Heart right ventricle (tissue), 16 donors: ENCODE measurements around the gene UBE3B. TPM values are rescaled to one million over a fixed set of nuclear protein-coding genes. Genes with fewer than 3 reads are reported as not detected.

Experiments used
- ATAC-seq, 8 donors: fragments of 200-7000 bp; cut with Tn5 transposase; one replicate each; pipeline ENCODE4 v1.9.1; 2020; ENCODE audit warnings: mild to moderate bottlenecking in 8 of 8, moderate library complexity in 8 of 8, moderate number of reproducible peaks in 1 of 8
- DNase-seq, 2 donors: peaks; one replicate each; pipeline ENCODE4 v3.0.0-alpha.2; 2020
- H3K27ac ChIP-seq, 10 donors: fragments of 200-600 bp; sonication (generic) in 2 of 10; one replicate each; pipeline versions ENCODE4 v1.5.0 to v1.8.0; 2020 to 2022; ENCODE audit warnings: mild to moderate bottlenecking in 3 of 10
- H3K27me3 ChIP-seq, 7 donors: fragments of 200-600 bp; one replicate each; pipeline ENCODE4 v1.8.0; 2021 to 2022; ENCODE audit warnings: mild to moderate bottlenecking in 2 of 7
- H3K36me3 ChIP-seq, 9 donors: fragments of 200-600 bp; sonication (generic) in 1 of 9; one replicate each; pipeline versions ENCODE4 v1.5.0 to v1.8.0; 2020 to 2022; ENCODE audit warnings: mild to moderate bottlenecking in 2 of 9
- H3K4me1 ChIP-seq, 9 donors: fragments of 200-600 bp; sonication (generic) in 1 of 9; one replicate each; pipeline versions ENCODE4 v1.5.0 to v1.8.0; 2020 to 2022; ENCODE audit warnings: mild to moderate bottlenecking in 4 of 9
- H3K4me3 ChIP-seq, 10 donors: fragments of 200-600 bp; sonication (generic) in 2 of 10; one replicate each; pipeline versions ENCODE4 v1.5.0 to v1.8.0; 2020 to 2022; ENCODE audit warnings: mild to moderate bottlenecking in 7 of 10, moderate library complexity in 2 of 10
- H3K9me3 ChIP-seq, 11 donors: fragments of 200-600 bp in 10 of 11; sonication (generic) in 2 of 11; one replicate each; pipeline versions ENCODE4 v1.5.0 to v1.8.0; 2013 to 2022; ENCODE audit warnings: mild to moderate bottlenecking in 2 of 11, control low read depth in 1 of 11, moderate library complexity in 1 of 11
- WGBS, 2 donors: extraction: QIAGEN DNeasy Blood & Tissue Kit; methylation state at CpG; one replicate each; pipeline ENCODE4 v1.1.7; 2013; ENCODE audit warnings: inconsistent platforms in 1 of 2; 5-methylcytosine and 5-hydroxymethylcytosine counted together
- intact Hi-C, 10 donors: fragments of 100-400 bp; cut with DNase I; formaldehyde crosslinking; loops; one replicate each; pipeline versions ENCODE4 v1.11.1 to v1.14.2; 2022
- polyA plus RNA-seq, 2 donors: library from polyadenylated mRNA; stranded (reverse); fragments of 200-250 nt; gene quantifications; one replicate each; pipeline ENCODE4 v1.2.3, GENCODE V29; 2013
- total RNA-seq, 10 donors: library from RNA; stranded (reverse); fragmentation: NEBNext Ultra II Directional in 3 of 10; extraction: Animal tissue kit (Norgen Biotek cat#: 25700) in 3 of 10; gene quantifications; one replicate each; pipeline versions ENCODE4 v1.2.1 to v1.2.4, GENCODE V29; 2021 to 2023
- TF ChIP-seq, protein P1 (sequence below), 9 donors: fragments of 200-600 bp; sonication (generic) in 2 of 9; IDR thresholded peaks; one replicate each; pipeline versions ENCODE4 v1.5.0 to v1.8.0; 2021 to 2022; ENCODE audit warnings: antibody characterized with exemption in 9 of 9, mild to moderate bottlenecking in 5 of 9, moderate library complexity in 1 of 9
- donor health status: Arrhythmogenic right ventricular cardiomyopathy.
- donor health status: ischemic (EF 13 %, LVEDD 7.1; RV severe dilation, severe dysfunction).
- donor health status: healthy with polysubstance abuse.
- donor health status: DM: no; HTN: yes; CAD: no.
- donor health status: DM: no; HTN: no; CAD: no.
- donor health status: ischemic (EF 25% LVEDD 6.9; RV normal size, moderate dysfunction).
- donor health status: ischemic (EF 25% LVEDD 5.7; RV mildly dilated, moderate dysfunction).
- donor health status: healthy.
- donor health status: DM: yes; HTN: yes; CAD: no.
- donor health status: Ischemic cardiomyopathy.
- donor health status: ischemic (EF 35%, LVEDD 5.7; RV mildly dilated, moderate dysfunction).
- donor health status: nonischemic (EF 11% LVEDD 7.7; RV severe dilation, severe dysfunction).
- donor health status: DM: yes; HTN: yes; CAD: no.
- donor health status: PGD.
- donor health status: ischemic (EF 29% LVEDD 5.4; RV normal size, mild dysfunction).
- donor health status: nonischemic (EF 23%, LVEDD 6.1; RV moderate dilation, normal function).

UBE3B gene
- total and polyA plus RNA-seq, 12 donors: 13.7 to 58.8 (median 55.5) TPM

DNA sequence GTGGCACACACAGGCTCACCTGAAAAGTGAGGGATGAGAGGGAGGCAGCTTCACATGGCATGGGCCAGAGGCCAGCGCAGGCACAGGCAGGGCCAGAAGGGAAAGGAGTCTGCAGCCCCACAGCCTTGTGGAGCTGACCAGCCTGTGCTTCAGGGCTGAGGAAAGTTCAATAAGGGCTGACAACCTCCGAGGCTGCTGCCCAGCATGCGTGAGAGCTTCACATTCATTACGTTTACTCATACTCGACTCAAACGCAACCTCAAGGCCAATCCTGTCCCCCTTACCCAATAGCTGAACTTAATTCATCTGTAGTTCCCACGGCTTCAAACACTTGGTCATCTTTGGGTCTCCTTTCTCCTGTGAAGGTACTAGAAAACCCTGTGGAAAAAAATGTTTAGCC, 91.1 kb downstream of the UBE3B start:
- TF ChIP-seq, protein P1, sequence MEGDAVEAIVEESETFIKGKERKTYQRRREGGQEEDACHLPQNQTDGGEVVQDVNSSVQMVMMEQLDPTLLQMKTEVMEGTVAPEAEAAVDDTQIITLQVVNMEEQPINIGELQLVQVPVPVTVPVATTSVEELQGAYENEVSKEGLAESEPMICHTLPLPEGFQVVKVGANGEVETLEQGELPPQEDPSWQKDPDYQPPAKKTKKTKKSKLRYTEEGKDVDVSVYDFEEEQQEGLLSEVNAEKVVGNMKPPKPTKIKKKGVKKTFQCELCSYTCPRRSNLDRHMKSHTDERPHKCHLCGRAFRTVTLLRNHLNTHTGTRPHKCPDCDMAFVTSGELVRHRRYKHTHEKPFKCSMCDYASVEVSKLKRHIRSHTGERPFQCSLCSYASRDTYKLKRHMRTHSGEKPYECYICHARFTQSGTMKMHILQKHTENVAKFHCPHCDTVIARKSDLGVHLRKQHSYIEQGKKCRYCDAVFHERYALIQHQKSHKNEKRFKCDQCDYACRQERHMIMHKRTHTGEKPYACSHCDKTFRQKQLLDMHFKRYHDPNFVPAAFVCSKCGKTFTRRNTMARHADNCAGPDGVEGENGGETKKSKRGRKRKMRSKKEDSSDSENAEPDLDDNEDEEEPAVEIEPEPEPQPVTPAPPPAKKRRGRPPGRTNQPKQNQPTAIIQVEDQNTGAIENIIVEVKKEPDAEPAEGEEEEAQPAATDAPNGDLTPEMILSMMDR (IDR thresholded peaks at IDR 0.05): no peak
- no peak overlapping the region for H3K4me3 ChIP-seq
- ATAC-seq (no peak), DNase-seq (no peak)
- H3K9me3 ChIP-seq: no peaks in the 10 kb centered on the region
- H3K4me1 ChIP-seq: peaks cover 4 to 35% (median 13%) of the 10 kb centered on the region in 9 donors
- 87 to 94% methylated on average over 7 of the region's 7 CpGs for WGBS, 2 donors
- H3K27ac ChIP-seq: no peak overlapping the region
- intact Hi-C loops: no loop called here
- peaks cover 0 to 77% (median 16%) of the 10 kb centered on the region in 9 donors for H3K36me3 ChIP-seq
- no peaks in the 10 kb centered on the region for H3K27me3 ChIP-seq

- Histone ChIP-seq H3K4me1 (peaks cover 4 to 37% (median 18%) of the 10 kb centered on the region in 9 donors), H3K36me3 (peaks cover 0 to 67% (median 14%) of the 10 kb centered on the region in 9 donors), H3K27ac (peak overlapping the region in 2 of 10 donors; percentile 89 to 92), H3K27me3 (no peaks in the 10 kb centered on the region), H3K4me3 (no peak overlapping the region), H3K9me3 (no peaks in the 10 kb centered on the region)
- intact Hi-C loops: loop anchor here in 5 of 10 donors (2.0 to 10.0 kb wide), 4 partner anchors 47 to 55 kb away; no protein-coding TSS in a partner anchor
- 88 to 89% methylated on average over 5 of the region's 5 CpGs for WGBS, 2 donors
- TF ChIP-seq, protein P1 (IDR thresholded peaks at IDR 0.05): no peak
- DNase-seq: no peak
- ATAC-seq: no peak
These were observed 94.5 kb downstream of the UBE3B start for GRCh38 chr12:109571773-109572505.

DNA sequence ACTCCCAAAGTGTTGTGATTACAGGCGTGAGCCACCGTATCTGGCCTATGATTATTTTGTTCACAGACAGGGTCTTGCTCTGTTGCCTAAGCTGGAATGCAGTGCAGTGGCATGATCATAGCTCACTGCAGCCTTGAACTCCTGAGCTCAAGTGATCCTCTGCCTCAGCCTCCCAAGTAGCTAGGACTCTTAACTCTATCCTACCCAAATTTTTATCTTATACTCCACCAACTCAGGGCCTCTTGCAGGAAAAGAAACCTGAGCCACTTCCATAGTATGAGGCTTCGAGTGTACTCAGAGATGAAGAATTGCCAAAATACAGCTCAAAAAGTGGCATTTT, 95.0 kb downstream of the UBE3B start:
- peak overlapping the region in 7 of 10 donors; percentile 72 to 92 (median 89) for H3K27ac ChIP-seq
- no peaks in the 10 kb centered on the region for H3K9me3 ChIP-seq
- H3K27me3 ChIP-seq: no peaks in the 10 kb centered on the region
- H3K4me3 ChIP-seq: peak overlapping the region in 9 of 10 donors; percentile 55 to 91 (median 81)
- intact Hi-C loops: loop anchor here in 5 of 10 donors (2.0 to 10.0 kb wide), 4 partner anchors 48 to 55 kb away; no protein-coding TSS in a partner anchor
- TF ChIP-seq, protein P1 (IDR thresholded peaks at IDR 0.05): no peak
- no peak for DNase-seq
- no peak for ATAC-seq
- 74 to 79% methylated on average over 3 of the region's 3 CpGs for WGBS, 2 donors
- H3K36me3 ChIP-seq: peaks cover 0 to 67% (median 14%) of the 10 kb centered on the region in 9 donors
- peaks cover 4 to 37% (median 18%) of the 10 kb centered on the region in 9 donors for H3K4me1 ChIP-seq

DNA sequence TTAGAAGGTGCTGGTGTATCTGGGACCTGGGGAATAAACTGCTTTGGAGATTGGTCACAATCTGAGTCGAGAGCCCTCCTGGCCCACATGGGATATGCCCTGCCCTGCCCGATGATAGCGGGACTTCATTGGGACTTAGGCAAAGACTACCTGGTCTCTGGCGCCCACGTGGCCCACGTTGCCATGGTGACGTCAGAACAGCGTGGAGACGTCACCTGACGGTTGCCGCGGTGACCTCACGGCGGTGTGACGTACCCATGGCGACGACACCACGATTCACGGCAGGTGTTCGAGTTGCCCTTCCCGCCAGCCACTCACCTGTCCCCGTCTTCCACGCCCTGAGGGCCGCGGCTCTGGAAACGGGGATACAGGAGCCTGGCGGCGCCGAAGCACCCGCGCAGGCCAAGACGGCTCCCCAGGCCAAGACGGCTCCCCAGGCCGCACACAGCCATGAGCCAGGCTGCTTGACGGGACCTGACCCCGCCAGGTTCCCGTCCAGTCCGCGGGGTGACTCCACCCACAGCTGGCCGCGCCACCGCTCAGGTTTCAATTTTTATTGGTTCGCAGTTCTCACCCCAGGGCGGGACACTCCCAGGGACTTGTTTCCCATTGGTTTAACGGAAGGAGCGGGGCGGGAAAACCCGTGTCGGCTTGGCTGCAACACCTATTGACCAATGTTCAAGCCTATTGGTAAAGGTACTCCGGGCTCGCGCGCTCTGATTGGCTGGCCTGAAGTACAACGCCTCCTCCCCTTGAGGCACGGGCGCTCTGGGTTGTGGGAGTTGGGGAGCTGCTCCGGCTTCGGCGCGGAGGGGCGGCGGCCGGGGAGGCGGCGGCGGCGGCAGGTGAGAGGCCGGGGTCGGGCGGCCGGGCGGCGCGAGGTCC, 95.8 kb downstream of the UBE3B start, which contains the start of the genes MMAB and MVK:
MMAB (minus strand) TSS at position 476 of the 885 bp plus-strand sequence; CDS start at position 452, 24 bp downstream.
MVK (plus strand) TSS at position 766 of the 885 bp plus-strand sequence. CDS start 1,029 bp downstream, outside the sequence.
- Histone ChIP-seq H3K4me3 (peak within 1 kb of the TSS; percentile 48 to 91 (median 80)), H3K36me3 (peaks cover 0 to 67% (median 9%) of the 10 kb centered on the region in 9 donors), H3K27me3 (no peaks in the 10 kb centered on the region), H3K4me1 (peaks cover 4 to 37% (median 18%) of the 10 kb centered on the region in 9 donors), H3K9me3 (no peaks in the 10 kb centered on the region), H3K27ac (peak within 1 kb of the TSS; percentile 72 to 92 (median 88))
- TF ChIP-seq, protein P1 (IDR thresholded peaks at IDR 0.05): no peak
- DNase-seq (peak; percentile 97 to 99), ATAC-seq (peak; percentile 97 to 100 (median 99))
- intact Hi-C loops: loop anchor here in 5 of 10 donors (2.0 to 10.0 kb wide), 4 partner anchors 48 to 56 kb away; no protein-coding TSS in a partner anchor
- 1% methylated on average over 74 of the region's 74 CpGs for WGBS, 2 donors
